Measurements from ENCODE around the gene JDP2. TPM values are rescaled to one million over a fixed set of nuclear protein-coding genes. Genes with fewer than 3 reads are reported as not detected.
A peak's percentile ranks its signal among the peaks of the same experiment; 100 is the strongest.

Gene JDP2
- total and polyA plus RNA-seq, 2 donors (not counting 1 experiment from before 2014, with no cell fraction given) = 7.9 to 17.9 TPM

- intact Hi-C loops (cut with micrococcal nuclease) = loop anchor here (1.0 kb wide), 1 partner anchor 147 kb away; no protein-coding TSS in a partner anchor
- Mint-ChIP-seq H3K27me3 (no peaks in the 10 kb centered on the region), H3K4me1 (peaks cover 13% of the 10 kb centered on the region), H3K9me3 (ENCODE audit: insufficient read depth) (no peaks in the 10 kb centered on the region), H3K27ac (no peak overlapping the region), H3K4me3 (no peak overlapping the region)
- ChIA-PET POLR2A (no interaction called here), CTCF (interaction anchor here (0.6 to 3.3 kb wide), 24 partner anchors 11 to 365 kb away, joined by 3 to 30 read pairs (median 4); partner anchors contain the start of gene JDP2)
- no peaks in the 10 kb centered on the region for H3K9me3 ChIP-seq (ENCODE audit: control extremely low read depth in 1 of 3, control insufficient read depth in 2 of 3, insufficient read depth in 1 of 3, low read length in 2 of 3)
- H3K36me3 ChIP-seq (replicated peaks in 1 of 2; ENCODE audit: control extremely low read depth in 1 of 2, control insufficient read depth in 1 of 2, extremely low read depth in 1 of 2, insufficient read depth in 2 of 2, low read length in 1 of 2) = peaks cover 0 to 5% of the 10 kb centered on the region in 2 experiments
- H3K4me2 ChIP-seq (replicated peaks; ENCODE audit: low read depth, low read length, poor library complexity, severe bottlenecking) = no peak overlapping the region
- peak; percentile 51 for DNase-seq
- H3K4me1 ChIP-seq (ENCODE audit: control insufficient read depth in 2 of 2, insufficient read depth in 2 of 2, low read length in 2 of 2) = peaks cover 6 to 15% of the 10 kb centered on the region in 2 donors
- no peaks in the 10 kb centered on the region for H3K27me3 ChIP-seq (replicated peaks in 1 of 4; ENCODE audit: control extremely low read depth in 1 of 4, control insufficient read depth in 3 of 4, insufficient read depth in 4 of 4, low read length in 3 of 4)
- no peak overlapping the region for H3K9ac ChIP-seq (ENCODE audit: low read length)
- no peak for ATAC-seq (ENCODE audit: low read depth)
- TF ChIP-seq, protein P1, sequence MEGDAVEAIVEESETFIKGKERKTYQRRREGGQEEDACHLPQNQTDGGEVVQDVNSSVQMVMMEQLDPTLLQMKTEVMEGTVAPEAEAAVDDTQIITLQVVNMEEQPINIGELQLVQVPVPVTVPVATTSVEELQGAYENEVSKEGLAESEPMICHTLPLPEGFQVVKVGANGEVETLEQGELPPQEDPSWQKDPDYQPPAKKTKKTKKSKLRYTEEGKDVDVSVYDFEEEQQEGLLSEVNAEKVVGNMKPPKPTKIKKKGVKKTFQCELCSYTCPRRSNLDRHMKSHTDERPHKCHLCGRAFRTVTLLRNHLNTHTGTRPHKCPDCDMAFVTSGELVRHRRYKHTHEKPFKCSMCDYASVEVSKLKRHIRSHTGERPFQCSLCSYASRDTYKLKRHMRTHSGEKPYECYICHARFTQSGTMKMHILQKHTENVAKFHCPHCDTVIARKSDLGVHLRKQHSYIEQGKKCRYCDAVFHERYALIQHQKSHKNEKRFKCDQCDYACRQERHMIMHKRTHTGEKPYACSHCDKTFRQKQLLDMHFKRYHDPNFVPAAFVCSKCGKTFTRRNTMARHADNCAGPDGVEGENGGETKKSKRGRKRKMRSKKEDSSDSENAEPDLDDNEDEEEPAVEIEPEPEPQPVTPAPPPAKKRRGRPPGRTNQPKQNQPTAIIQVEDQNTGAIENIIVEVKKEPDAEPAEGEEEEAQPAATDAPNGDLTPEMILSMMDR (IDR thresholded peaks at IDR 0.05) = peak; percentile 28
- no peak for TF ChIP-seq EZH2 (IDR thresholded peaks at IDR 0.05; ENCODE audit: borderline replicate concordance, insufficient read depth, low read depth, low read length, poor library complexity, severe bottlenecking)
- no peaks in the 10 kb centered on the region for H4K20me1 ChIP-seq (ENCODE audit: control insufficient read depth, insufficient read depth, low read length, poor library complexity, severe bottlenecking)
- no peak overlapping the region for H2AFZ ChIP-seq (ENCODE audit: insufficient read depth, low read depth, low read length, poor library complexity, severe bottlenecking)
- H3K4me3 ChIP-seq (ENCODE audit: control extremely low read depth in 1 of 5, extremely low read depth in 1 of 5, insufficient read depth in 1 of 5, low read depth in 2 of 5, low read length in 4 of 5) = no peak overlapping the region
- WGBS (ENCODE audit: insufficient coverage) = 100% methylated on average over 4 of the region's 14 CpGs
- H3K79me2 ChIP-seq (ENCODE audit: control insufficient read depth, insufficient read depth, low read length) = peaks cover 2% of the 10 kb centered on the region
- H3K27ac ChIP-seq (ENCODE audit: low read length in 2 of 2) = no peak overlapping the region
Measured at GRCh38 chr14:75453817-75454434, 26.1 kb downstream of the JDP2 start.

GRCh38 chr14:75454963-75455546 is 27.2 kb downstream of the JDP2 start:
- Histone ChIP-seq H3K4me3 (ENCODE audit: control extremely low read depth in 1 of 5, extremely low read depth in 1 of 5, insufficient read depth in 1 of 5, low read depth in 2 of 5, low read length in 4 of 5) (no peak overlapping the region), H3K4me2 (replicated peaks; ENCODE audit: low read depth, low read length, poor library complexity, severe bottlenecking) (no peak overlapping the region), H3K27me3 (replicated peaks in 1 of 4; ENCODE audit: control extremely low read depth in 1 of 4, control insufficient read depth in 3 of 4, insufficient read depth in 4 of 4, low read length in 3 of 4) (no peaks in the 10 kb centered on the region), H4K20me1 (ENCODE audit: control insufficient read depth, insufficient read depth, low read length, poor library complexity, severe bottlenecking) (no peaks in the 10 kb centered on the region), H2AFZ (ENCODE audit: insufficient read depth, low read depth, low read length, poor library complexity, severe bottlenecking) (no peak overlapping the region), H3K9me3 (ENCODE audit: control extremely low read depth in 1 of 3, control insufficient read depth in 2 of 3, insufficient read depth in 1 of 3, low read length in 2 of 3) (no peaks in the 10 kb centered on the region), H3K27ac (ENCODE audit: low read length in 2 of 2) (no peak overlapping the region), H3K36me3 (replicated peaks in 1 of 2; ENCODE audit: control extremely low read depth in 1 of 2, control insufficient read depth in 1 of 2, extremely low read depth in 1 of 2, insufficient read depth in 2 of 2, low read length in 1 of 2) (peaks cover 0 to 5% of the 10 kb centered on the region in 2 experiments), H3K9ac (ENCODE audit: low read length) (no peak overlapping the region), H3K79me2 (ENCODE audit: control insufficient read depth, insufficient read depth, low read length) (peaks cover 2% of the 10 kb centered on the region), H3K4me1 (ENCODE audit: control insufficient read depth in 2 of 2, insufficient read depth in 2 of 2, low read length in 2 of 2) (peaks cover 6 to 20% of the 10 kb centered on the region in 2 donors)
- Mint-ChIP-seq H3K27me3 (no peaks in the 10 kb centered on the region), H3K4me3 (no peak overlapping the region), H3K9me3 (ENCODE audit: insufficient read depth) (no peaks in the 10 kb centered on the region), H3K4me1 (peaks cover 16% of the 10 kb centered on the region), H3K27ac (no peak overlapping the region)
- intact Hi-C loops (cut with micrococcal nuclease) = loop anchor here (1.0 kb wide), 1 partner anchor 148 kb away; no protein-coding TSS in a partner anchor
- ChIA-PET POLR2A (no interaction called here), CTCF (interaction anchor here (1.3 to 3.3 kb wide), 4 partner anchors 33 to 323 kb away, joined by 3 to 30 read pairs (median 14); no protein-coding TSS in a partner anchor)
- no peak for TF ChIP-seq EZH2 (IDR thresholded peaks at IDR 0.05; ENCODE audit: borderline replicate concordance, insufficient read depth, low read depth, low read length, poor library complexity, severe bottlenecking)
- DNase-seq (no peak), ATAC-seq (ENCODE audit: low read depth) (no peak)
- 85% methylated on average over 11 of the region's 12 CpGs for WGBS (ENCODE audit: insufficient coverage)

Measured in B cell (primary cell).